Progenitor cell of endocrine pancreas (in vitro differentiated cells): ENCODE measurements around the gene TARBP2. TPM values are rescaled to one million over a fixed set of nuclear protein-coding genes. Genes with fewer than 3 reads are reported as not detected.
A peak's percentile ranks its signal among the peaks of the same experiment; 100 is the strongest.

ENCODE experiments used
- DNase-seq: peaks from one replicate; pipeline ENCODE4 v3.0.0; 2021; ENCODE audit warnings: low spot score; ENCODE audit not compliant: unreplicated experiment
- H3K27ac Mint-ChIP-seq: 2 replicates; pipeline ENCODE4 v1.8.0; 2021; ENCODE audit warnings: mild to moderate bottlenecking, moderate library complexity, mixed read lengths
- H3K27me3 Mint-ChIP-seq: 2 replicates; pipeline ENCODE4 v1.8.0; 2021; ENCODE audit warnings: mixed read lengths
- H3K36me3 Mint-ChIP-seq: 2 replicates; pipeline ENCODE4 v1.8.0; 2022; ENCODE audit warnings: mixed read lengths; ENCODE audit not compliant: insufficient read depth
- H3K4me1 Mint-ChIP-seq: 2 replicates; pipeline ENCODE4 v1.8.0; 2021; ENCODE audit warnings: low read depth, mixed read lengths
- H3K4me3 Mint-ChIP-seq: 2 replicates; pipeline ENCODE4 v1.8.0; 2021; ENCODE audit warnings: low read depth, mild to moderate bottlenecking, moderate library complexity, mixed read lengths
- H3K9me3 Mint-ChIP-seq: 2 replicates; pipeline ENCODE4 v1.8.0; 2021; ENCODE audit warnings: low read depth, mixed read lengths
- total RNA-seq: library from RNA; stranded (reverse); gene quantifications from 2 replicates; pipeline ENCODE4 v1.2.1, GENCODE V29; 2021
- TF ChIP-seq, protein P1 (sequence below): fragments of 200-600 bp; sonication (generic); IDR thresholded peaks from one replicate; pipeline ENCODE4 v1.5.0; 2021; ENCODE audit warnings: antibody characterized with exemption, mild to moderate bottlenecking; ENCODE audit not compliant: unreplicated experiment

The TARBP2 gene
- total RNA-seq, 1 donor from 2014 or later: 61.5 TPM

- H3K4me1 Mint-ChIP-seq: peaks cover 5% of the 10 kb centered on the region
- no peak for DNase-seq
- no peak overlapping the region for H3K4me3 Mint-ChIP-seq
- H3K9me3 Mint-ChIP-seq: no peaks in the 10 kb centered on the region
- H3K27me3 Mint-ChIP-seq: no peaks in the 10 kb centered on the region
- TF ChIP-seq, protein P1, sequence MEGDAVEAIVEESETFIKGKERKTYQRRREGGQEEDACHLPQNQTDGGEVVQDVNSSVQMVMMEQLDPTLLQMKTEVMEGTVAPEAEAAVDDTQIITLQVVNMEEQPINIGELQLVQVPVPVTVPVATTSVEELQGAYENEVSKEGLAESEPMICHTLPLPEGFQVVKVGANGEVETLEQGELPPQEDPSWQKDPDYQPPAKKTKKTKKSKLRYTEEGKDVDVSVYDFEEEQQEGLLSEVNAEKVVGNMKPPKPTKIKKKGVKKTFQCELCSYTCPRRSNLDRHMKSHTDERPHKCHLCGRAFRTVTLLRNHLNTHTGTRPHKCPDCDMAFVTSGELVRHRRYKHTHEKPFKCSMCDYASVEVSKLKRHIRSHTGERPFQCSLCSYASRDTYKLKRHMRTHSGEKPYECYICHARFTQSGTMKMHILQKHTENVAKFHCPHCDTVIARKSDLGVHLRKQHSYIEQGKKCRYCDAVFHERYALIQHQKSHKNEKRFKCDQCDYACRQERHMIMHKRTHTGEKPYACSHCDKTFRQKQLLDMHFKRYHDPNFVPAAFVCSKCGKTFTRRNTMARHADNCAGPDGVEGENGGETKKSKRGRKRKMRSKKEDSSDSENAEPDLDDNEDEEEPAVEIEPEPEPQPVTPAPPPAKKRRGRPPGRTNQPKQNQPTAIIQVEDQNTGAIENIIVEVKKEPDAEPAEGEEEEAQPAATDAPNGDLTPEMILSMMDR: no peak
- peaks cover 51% of the 10 kb centered on the region for H3K36me3 Mint-ChIP-seq
- H3K27ac Mint-ChIP-seq: no peak overlapping the region
These were observed 34.0 kb upstream of the TARBP2 start for GRCh38 chr12:53467082-53467481.

- Mint-ChIP-seq H3K9me3 (no peaks in the 10 kb centered on the region), H3K27ac (peak overlapping the region; percentile 33), H3K36me3 (peaks cover 48% of the 10 kb centered on the region), H3K4me1 (peaks cover 5% of the 10 kb centered on the region), H3K4me3 (no peak overlapping the region), H3K27me3 (no peaks in the 10 kb centered on the region)
- DNase-seq: no peak
- TF ChIP-seq, protein P1: no peak
These were observed 33.2 kb upstream of the TARBP2 start for GRCh38 chr12:53467880-53468279.

GRCh38 chr12:53468282-53468681 lies 32.8 kb upstream of the TARBP2 start:
- Mint-ChIP-seq H3K27ac (no peak overlapping the region), H3K27me3 (no peaks in the 10 kb centered on the region), H3K4me1 (peaks cover 5% of the 10 kb centered on the region), H3K36me3 (peaks cover 46% of the 10 kb centered on the region), H3K4me3 (no peak overlapping the region), H3K9me3 (no peaks in the 10 kb centered on the region)
- TF ChIP-seq, protein P1: no peak
- DNase-seq: no peak

DNA sequence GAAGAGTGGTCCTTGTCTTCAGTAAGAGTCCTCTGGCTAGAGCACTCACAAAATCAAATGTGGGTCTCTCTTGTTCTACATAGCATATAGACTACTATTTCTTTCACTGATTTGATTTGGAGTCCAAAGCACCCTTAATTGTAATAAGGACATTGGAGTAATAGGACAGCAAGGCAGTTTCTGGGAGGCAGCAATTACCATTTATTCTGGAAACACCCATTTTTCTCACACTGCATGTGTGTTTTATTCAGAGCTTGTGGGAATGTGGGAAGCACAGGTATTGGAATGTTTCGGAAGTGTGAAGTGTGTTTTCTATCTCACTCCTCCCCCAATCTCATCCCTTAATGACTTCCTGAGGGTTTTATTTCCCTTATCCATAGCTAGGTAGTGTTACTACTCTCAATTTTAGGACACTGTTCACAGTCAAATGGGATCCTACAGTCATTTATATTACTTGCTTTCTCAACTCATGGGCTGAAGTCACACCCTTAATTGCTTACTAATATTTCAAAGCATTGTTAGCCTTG lies 29.0 kb upstream of the TARBP2 start:
- DNase-seq: no peak
- Mint-ChIP-seq H3K27ac (peak overlapping the region; percentile 75), H3K27me3 (no peaks in the 10 kb centered on the region), H3K36me3 (peaks cover 48% of the 10 kb centered on the region), H3K4me1 (peaks cover 15% of the 10 kb centered on the region), H3K9me3 (no peaks in the 10 kb centered on the region), H3K4me3 (no peak overlapping the region)
- TF ChIP-seq, protein P1: no peak

GRCh38 chr12:53474077-53474476 lies 27.0 kb upstream of the TARBP2 start:
- Mint-ChIP-seq H3K27ac (peak overlapping the region; percentile 15), H3K36me3 (peaks cover 42% of the 10 kb centered on the region)

More at GRCh38 chr12:53474077-53474476, 27.0 kb upstream of the TARBP2 start:
- no peak overlapping the region for H3K4me3 Mint-ChIP-seq
- no peaks in the 10 kb centered on the region for H3K9me3 Mint-ChIP-seq
- no peaks in the 10 kb centered on the region for H3K27me3 Mint-ChIP-seq
- DNase-seq: no peak
- TF ChIP-seq, protein P1: no peak
- peaks cover 15% of the 10 kb centered on the region for H3K4me1 Mint-ChIP-seq
